DND-41 (cell line): ENCODE data around the gene ATP5MG.

Experiments
- CTCF ChIP-seq: IDR thresholded peaks from 2 replicates; pipeline ENCODE4 v1.5.1; 2012; ENCODE audit warnings: borderline replicate concordance, low read length, moderate library complexity, mild to moderate bottlenecking; ENCODE audit not compliant: poor library complexity, severe bottlenecking; ENCODE audit errors: extremely low read depth
- EZH2 ChIP-seq: IDR thresholded peaks from 3 replicates; pipeline ENCODE4 v1.6.1; 2012; ENCODE audit warnings: borderline replicate concordance, low read depth, mild to moderate bottlenecking, moderate library complexity, low read length, inconsistent platforms; ENCODE audit not compliant: severe bottlenecking

GRCh38 chr11:118448294-118448693, 46.9 kb downstream of the ATP5MG start:
- TF ChIP-seq CTCF (no peak), EZH2 (no peak)
